ENCODE measurements around the gene MTRF1.

Gene MTRF1

DNA sequence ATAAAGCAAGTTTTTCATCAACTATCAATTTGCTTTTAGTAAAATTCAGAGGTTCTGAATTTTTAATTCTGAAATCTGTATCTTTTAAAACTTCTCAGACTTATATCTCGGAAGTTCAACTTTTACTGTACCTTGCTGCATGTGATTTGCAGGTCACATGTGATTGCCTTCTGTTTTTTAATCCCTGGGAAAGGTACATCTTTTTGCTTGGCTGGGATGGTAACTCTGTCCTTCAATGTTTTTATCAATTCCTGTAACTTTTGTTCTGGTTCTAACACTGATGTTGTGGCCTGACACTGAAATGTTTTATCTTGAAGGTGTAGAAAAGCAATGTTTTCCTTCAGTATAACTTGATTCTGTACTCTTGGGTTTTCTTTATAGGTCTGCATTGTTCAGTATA, 31.5 kb upstream of the MTRF1 start:
- H3K18ac ChIP-seq (ENCODE audit: low read depth in 1 of 2, low read length in 2 of 2) = no peak overlapping the region
- no peak overlapping the region for H2BK12ac ChIP-seq (ENCODE audit: low read length in 2 of 2)
- no peak overlapping the region for H3K4me2 ChIP-seq (ENCODE audit: low read length, poor library complexity, severe bottlenecking)
- no peak overlapping the region for H3K4ac ChIP-seq (ENCODE audit: low read depth in 1 of 2, low read length in 2 of 2)
- H4K8ac ChIP-seq (ENCODE audit: low read length) = no peak overlapping the region
- no peak overlapping the region for H3K9ac ChIP-seq (ENCODE audit: low read length)
- H2BK120ac ChIP-seq (ENCODE audit: low read depth, low read length) = no peak overlapping the region
- no peak overlapping the region for H2AFZ ChIP-seq (ENCODE audit: low read depth, low read length)
- no peak overlapping the region for H2BK15ac ChIP-seq (ENCODE audit: low read depth, poor library complexity, severe bottlenecking)
- no peaks in the 10 kb centered on the region for H3K9me3 ChIP-seq (ENCODE audit: control insufficient read depth, low read length)
- 100% methylated on average over 1 of the region's 1 CpG for WGBS
- H3K14ac ChIP-seq (ENCODE audit: low read length in 2 of 2) = no peak overlapping the region
- no peak for DNase-seq
- H2AK5ac ChIP-seq (ENCODE audit: low read length, severe bottlenecking) = no peak overlapping the region
- no peak overlapping the region for H3K27ac ChIP-seq (ENCODE audit: low read length, poor library complexity, severe bottlenecking)
- no peaks in the 10 kb centered on the region for H3K4me1 ChIP-seq (ENCODE audit: control insufficient read depth, insufficient read depth, low read depth, low read length)
- H3K36me3 ChIP-seq (ENCODE audit: control insufficient read depth in 1 of 2, insufficient read depth in 2 of 2, low read depth in 1 of 2, low read length in 2 of 2) = no peaks in the 10 kb centered on the region
- no peaks in the 10 kb centered on the region for H3K27me3 ChIP-seq (ENCODE audit: control insufficient read depth in 1 of 2, insufficient read depth in 1 of 2, low read length in 2 of 2)
- no peak overlapping the region for H4K91ac ChIP-seq (ENCODE audit: low read length)
- no peaks in the 10 kb centered on the region for H3K79me1 ChIP-seq (replicated peaks; ENCODE audit: low read length, poor library complexity, severe bottlenecking)
- no peak overlapping the region for H3K23ac ChIP-seq (ENCODE audit: low read length in 2 of 2)
- H2BK5ac ChIP-seq (ENCODE audit: low read depth, low read length, poor library complexity, severe bottlenecking) = no peak overlapping the region
- H3K4me3 ChIP-seq (ENCODE audit: insufficient read depth in 1 of 2, low read depth in 1 of 2, low read length in 2 of 2) = no peak overlapping the region

DNA sequence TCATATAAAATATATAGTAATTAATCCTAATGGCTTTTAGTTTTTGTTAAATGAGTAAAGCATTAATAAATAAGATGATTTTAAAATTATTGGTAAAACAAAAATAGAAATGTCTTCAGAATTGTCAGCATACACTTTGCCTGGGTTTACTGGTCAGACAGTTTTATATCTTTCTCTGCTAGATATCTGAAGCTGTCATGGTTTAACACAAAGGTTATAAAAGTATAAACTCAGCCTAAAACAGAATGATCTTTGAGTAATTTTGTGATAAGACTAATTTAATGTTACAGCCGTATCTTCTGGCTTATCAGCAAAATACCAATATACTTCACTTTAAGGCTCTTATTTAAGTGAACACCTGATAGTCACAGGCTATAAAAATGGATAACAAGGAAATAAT, 29.9 kb upstream of the MTRF1 start:
- Histone ChIP-seq H2AFZ (ENCODE audit: low read depth, low read length) (no peak overlapping the region), H2BK15ac (ENCODE audit: low read depth, poor library complexity, severe bottlenecking) (no peak overlapping the region), H3K4ac (ENCODE audit: low read depth in 1 of 2, low read length in 2 of 2) (no peak overlapping the region), H3K4me3 (ENCODE audit: insufficient read depth in 1 of 2, low read depth in 1 of 2, low read length in 2 of 2) (no peak overlapping the region), H2BK12ac (ENCODE audit: low read length in 2 of 2) (no peak overlapping the region), H3K27me3 (ENCODE audit: control insufficient read depth in 1 of 2, insufficient read depth in 1 of 2, low read length in 2 of 2) (no peaks in the 10 kb centered on the region), H3K79me1 (replicated peaks; ENCODE audit: low read length, poor library complexity, severe bottlenecking) (no peaks in the 10 kb centered on the region), H2BK5ac (ENCODE audit: low read depth, low read length, poor library complexity, severe bottlenecking) (no peak overlapping the region), H3K9ac (ENCODE audit: low read length) (no peak overlapping the region), H2BK120ac (ENCODE audit: low read depth, low read length) (no peak overlapping the region), H3K27ac (ENCODE audit: low read length, poor library complexity, severe bottlenecking) (no peak overlapping the region), H3K23ac (ENCODE audit: low read length in 2 of 2) (no peak overlapping the region), H2AK5ac (ENCODE audit: low read length, severe bottlenecking) (no peak overlapping the region), H3K4me1 (ENCODE audit: control insufficient read depth, insufficient read depth, low read depth, low read length) (no peaks in the 10 kb centered on the region), H3K36me3 (ENCODE audit: control insufficient read depth in 1 of 2, insufficient read depth in 2 of 2, low read depth in 1 of 2, low read length in 2 of 2) (no peaks in the 10 kb centered on the region), H4K8ac (ENCODE audit: low read length) (no peak overlapping the region), H3K4me2 (ENCODE audit: low read length, poor library complexity, severe bottlenecking) (no peak overlapping the region), H4K91ac (ENCODE audit: low read length) (no peak overlapping the region), H3K9me3 (ENCODE audit: control insufficient read depth, low read length) (no peaks in the 10 kb centered on the region), H3K14ac (ENCODE audit: low read length in 2 of 2) (no peak overlapping the region), H3K18ac (ENCODE audit: low read depth in 1 of 2, low read length in 2 of 2) (no peak overlapping the region)
- DNase-seq = no peak
- no CpG with 5 or more reads among the region's 1 CpG for WGBS

DNA sequence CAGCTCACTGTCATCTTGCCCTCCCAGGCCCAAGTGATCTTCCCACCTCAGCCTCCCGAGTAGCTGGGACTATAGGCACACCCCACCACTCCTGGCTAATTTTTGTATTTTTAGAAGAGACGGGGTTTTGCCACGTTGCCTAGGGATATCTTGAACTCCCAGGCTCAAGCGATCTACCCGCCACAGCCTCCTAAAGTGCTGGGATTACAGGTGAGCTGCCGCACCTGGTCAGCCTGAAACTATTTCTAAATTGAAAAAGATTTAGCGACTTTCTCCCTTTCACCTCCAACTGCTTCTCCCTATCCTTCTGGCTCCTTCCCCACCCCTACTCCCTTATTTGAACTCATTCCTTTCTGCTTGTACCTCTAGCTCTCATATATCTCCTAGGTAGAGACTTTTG, 27.9 kb upstream of the MTRF1 start:
- WGBS = 88% methylated on average over 7 of the region's 7 CpGs
- no peak for DNase-seq
- no peak overlapping the region for H3K14ac ChIP-seq (ENCODE audit: low read length in 2 of 2)

GRCh38 chr13:41289463-41289881, 26.1 kb upstream of the MTRF1 start:
- Histone ChIP-seq H2AK5ac (ENCODE audit: low read length, severe bottlenecking) (no peak overlapping the region), H2BK5ac (ENCODE audit: low read depth, low read length, poor library complexity, severe bottlenecking) (no peak overlapping the region), H3K9me3 (ENCODE audit: control insufficient read depth, low read length) (no peaks in the 10 kb centered on the region), H3K4ac (ENCODE audit: low read depth in 1 of 2, low read length in 2 of 2) (no peak overlapping the region), H3K27ac (ENCODE audit: low read length, poor library complexity, severe bottlenecking) (no peak overlapping the region), H4K91ac (ENCODE audit: low read length) (no peak overlapping the region), H3K18ac (ENCODE audit: low read depth in 1 of 2, low read length in 2 of 2) (no peak overlapping the region), H2BK120ac (ENCODE audit: low read depth, low read length) (no peak overlapping the region), H3K79me1 (replicated peaks; ENCODE audit: low read length, poor library complexity, severe bottlenecking) (no peaks in the 10 kb centered on the region), H2BK15ac (ENCODE audit: low read depth, poor library complexity, severe bottlenecking) (no peak overlapping the region), H3K4me3 (ENCODE audit: insufficient read depth in 1 of 2, low read depth in 1 of 2, low read length in 2 of 2) (no peak overlapping the region), H3K14ac (ENCODE audit: low read length in 2 of 2) (no peak overlapping the region), H3K27me3 (ENCODE audit: control insufficient read depth in 1 of 2, insufficient read depth in 1 of 2, low read length in 2 of 2) (no peaks in the 10 kb centered on the region), H3K9ac (ENCODE audit: low read length) (no peak overlapping the region), H2AFZ (ENCODE audit: low read depth, low read length) (no peak overlapping the region), H3K23ac (ENCODE audit: low read length in 2 of 2) (no peak overlapping the region), H3K36me3 (ENCODE audit: control insufficient read depth in 1 of 2, insufficient read depth in 2 of 2, low read depth in 1 of 2, low read length in 2 of 2) (no peaks in the 10 kb centered on the region), H4K8ac (ENCODE audit: low read length) (no peak overlapping the region), H2BK12ac (ENCODE audit: low read length in 2 of 2) (no peak overlapping the region), H3K4me2 (ENCODE audit: low read length, poor library complexity, severe bottlenecking) (no peak overlapping the region), H3K4me1 (ENCODE audit: control insufficient read depth, insufficient read depth, low read depth, low read length) (peaks cover 2% of the 10 kb centered on the region)
- no peak for DNase-seq
- 89% methylated on average over 10 of the region's 10 CpGs for WGBS

More for the DNA sequence above, 27.9 kb upstream of the MTRF1 start:
- Histone ChIP-seq H3K36me3 (ENCODE audit: control insufficient read depth in 1 of 2, insufficient read depth in 2 of 2, low read depth in 1 of 2, low read length in 2 of 2) (no peaks in the 10 kb centered on the region), H3K79me1 (replicated peaks; ENCODE audit: low read length, poor library complexity, severe bottlenecking) (no peaks in the 10 kb centered on the region), H2BK5ac (ENCODE audit: low read depth, low read length, poor library complexity, severe bottlenecking) (no peak overlapping the region), H2BK120ac (ENCODE audit: low read depth, low read length) (no peak overlapping the region), H2AFZ (ENCODE audit: low read depth, low read length) (no peak overlapping the region), H4K91ac (ENCODE audit: low read length) (no peak overlapping the region), H2BK12ac (ENCODE audit: low read length in 2 of 2) (no peak overlapping the region), H3K18ac (ENCODE audit: low read depth in 1 of 2, low read length in 2 of 2) (no peak overlapping the region), H3K27ac (ENCODE audit: low read length, poor library complexity, severe bottlenecking) (no peak overlapping the region), H3K9me3 (ENCODE audit: control insufficient read depth, low read length) (no peaks in the 10 kb centered on the region), H2AK5ac (ENCODE audit: low read length, severe bottlenecking) (no peak overlapping the region), H3K4me2 (ENCODE audit: low read length, poor library complexity, severe bottlenecking) (no peak overlapping the region), H3K23ac (ENCODE audit: low read length in 2 of 2) (no peak overlapping the region), H4K8ac (ENCODE audit: low read length) (no peak overlapping the region), H3K27me3 (ENCODE audit: control insufficient read depth in 1 of 2, insufficient read depth in 1 of 2, low read length in 2 of 2) (no peaks in the 10 kb centered on the region), H3K4me3 (ENCODE audit: insufficient read depth in 1 of 2, low read depth in 1 of 2, low read length in 2 of 2) (no peak overlapping the region), H2BK15ac (ENCODE audit: low read depth, poor library complexity, severe bottlenecking) (no peak overlapping the region), H3K4ac (ENCODE audit: low read depth in 1 of 2, low read length in 2 of 2) (no peak overlapping the region), H3K4me1 (ENCODE audit: control insufficient read depth, insufficient read depth, low read depth, low read length) (no peaks in the 10 kb centered on the region), H3K9ac (ENCODE audit: low read length) (no peak overlapping the region)
